K562 (cell line): ENCODE data around the gene NFIC. TPM values are rescaled to one million over a fixed set of nuclear protein-coding genes. Genes with fewer than 3 reads are reported as not detected.

Source experiments
- CBFA2T3 ChIP-seq: fragments of 450-650 bp; IDR thresholded peaks from 2 replicates; pipeline ENCODE4 v1.6.1; 2017
- CREB3L1 ChIP-seq: fragments of 450-650 bp; IDR thresholded peaks from 2 replicates; pipeline ENCODE4 v1.6.1; 2014; ENCODE audit warnings: low read depth, mild to moderate bottlenecking, moderate library complexity, borderline replicate concordance
- ETS2 ChIP-seq: IDR thresholded peaks from 2 replicates; pipeline ENCODE4 v1.6.1; 2016; ENCODE audit warnings: borderline replicate concordance, missing genetic modification characterization, mild to moderate bottlenecking, moderate library complexity, missing compliant biosample characterization; ENCODE audit not compliant: poor library complexity, severe bottlenecking
- GATAD2B ChIP-seq: fragments of 450-650 bp; IDR thresholded peaks from 2 replicates; pipeline ENCODE4 v1.6.1; 2017; ENCODE audit warnings: mild to moderate bottlenecking, borderline replicate concordance
- HDAC1 ChIP-seq, 2 experiments: fragments of 450-650 bp; IDR thresholded peaks; 2 replicates each; pipeline ENCODE4 v1.6.1; 2016 to 2017; ENCODE audit warnings: inconsistent platforms in 1 of 2, mild to moderate bottlenecking in 1 of 2, moderate library complexity in 1 of 2
- KAT8 ChIP-seq: fragments of 450-650 bp; IDR thresholded peaks from 2 replicates; pipeline ENCODE4 v1.6.1; 2016; ENCODE audit warnings: low read depth, mild to moderate bottlenecking
- KDM5B ChIP-seq: fragments of 200-600 bp; sonication (generic); IDR thresholded peaks from 2 replicates; pipeline ENCODE4 v1.6.1; 2012; ENCODE audit warnings: low read depth, mild to moderate bottlenecking, moderate library complexity, low read length, control low read depth, inconsistent platforms; ENCODE audit not compliant: insufficient replicate concordance
- MEF2D ChIP-seq: conservative IDR thresholded peaks from 2 replicates; pipeline ENCODE4 v1.6.1; 2016; ENCODE audit warnings: low read depth, missing genetic modification characterization, missing compliant biosample characterization
- MNT ChIP-seq, 2 experiments: fragments of 450-650 bp; conservative IDR thresholded peaks; 2 replicates each; pipeline ENCODE4 v1.6.1; 2017; ENCODE audit warnings: mild to moderate bottlenecking in 2 of 2, moderate library complexity in 2 of 2
- TAF7 ChIP-seq: fragments of 450-650 bp; IDR thresholded peaks from 2 replicates; pipeline ENCODE4 v1.6.1; 2016; ENCODE audit warnings: missing genetic modification characterization, missing compliant biosample characterization
- ZNF699 ChIP-seq: fragments of 250-450 bp; sonication (Bioruptor Pico); IDR thresholded peaks from 2 replicates; pipeline ENCODE4 v1.8.0; 2021; ENCODE audit warnings: mild to moderate bottlenecking, moderate library complexity; ENCODE audit not compliant: insufficient replicate concordance
- polyA plus RNA-seq, 8 experiments: library from polyadenylated mRNA; depleted of rRNA in 4 of 8; stranded (reverse) in 5 of 8; unstranded in 3 of 8; fragments of >200 nt; fragmentation: Nextera tagmentation in 2 of 8; fragmentation: Illumina TruSeq in 1 of 8; extraction: Ambion mirVana in 2 of 8; extraction: Trizol in 1 of 8; gene quantifications; 2 replicates each; pipeline versions ENCODE4 v1.2.1 to v1.2.3, GENCODE V29; 2011 to 2014; ENCODE audit warnings: inconsistent platforms in 1 of 8, missing spikeins in 1 of 8
- total RNA-seq, 7 experiments: library from RNA; depleted of rRNA in 6 of 7; stranded (reverse); fragments of >200 nt in 6 of 7; fragmentation: Illumina TruSeq in 2 of 7; extraction: Trizol in 2 of 7; gene quantifications; 2 replicates each; pipeline versions ENCODE4 v1.2.1 to v1.2.3, GENCODE V29; 2011 to 2021; ENCODE audit warnings: low replicate concordance in 1 of 7
- TF ChIP-seq, protein P1 (sequence below): sonication (generic); formaldehyde crosslinking; IDR thresholded peaks from 2 replicates; pipeline ENCODE4 v1.8.1; 2023; ENCODE audit warnings: mild to moderate bottlenecking, missing genetic modification reagents, moderate library complexity

The NFIC gene
- total and polyA plus RNA-seq, 9 of the 15 experiments (the other 6 are each of a cell fraction or from before 2014, with no cell fraction given), result 0.71 to 62.1 (median 6.9) TPM

DNA sequence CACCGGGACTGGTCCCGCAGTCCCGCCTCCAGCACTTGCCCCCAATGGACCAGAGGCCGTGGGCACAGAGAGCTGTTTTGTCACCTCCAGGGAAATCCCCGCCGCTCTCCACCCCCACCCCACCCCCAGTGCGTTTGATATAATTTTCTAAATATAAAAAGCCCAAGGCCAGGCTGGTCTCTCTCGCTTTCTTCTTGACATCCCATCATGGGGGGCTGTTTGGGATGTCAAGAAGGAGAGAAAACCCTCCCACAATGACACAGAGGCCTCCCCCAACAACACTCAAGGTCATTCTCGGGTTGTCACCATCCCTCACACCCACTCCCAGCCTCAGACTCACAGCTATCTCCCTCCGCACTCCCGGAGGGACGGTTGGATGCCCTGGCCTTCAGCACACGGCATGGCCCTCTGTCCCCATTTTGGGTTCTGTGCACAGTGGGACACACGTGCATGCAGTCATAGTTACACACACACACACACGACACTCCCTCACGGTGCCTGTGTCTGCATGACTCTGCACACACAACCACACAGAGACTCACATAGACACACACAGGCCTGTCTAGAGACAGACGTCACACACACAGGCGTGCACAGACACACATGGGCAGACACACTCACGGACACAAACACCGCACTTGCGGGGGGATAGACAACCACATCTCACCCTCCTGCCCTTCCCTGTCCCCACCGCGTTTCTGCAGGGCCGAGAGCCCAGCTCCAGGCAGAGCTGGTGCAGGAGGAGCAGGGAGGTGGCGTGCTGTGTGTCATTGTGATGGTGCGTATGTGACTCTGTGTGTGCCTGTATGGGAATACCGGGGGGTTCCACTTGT, 4.8 kb upstream of the NFIC start (continued):
- peak; percentile 12 for TF ChIP-seq KDM5B
- no peak for TF ChIP-seq GATAD2B
- TF ChIP-seq, protein P1, sequence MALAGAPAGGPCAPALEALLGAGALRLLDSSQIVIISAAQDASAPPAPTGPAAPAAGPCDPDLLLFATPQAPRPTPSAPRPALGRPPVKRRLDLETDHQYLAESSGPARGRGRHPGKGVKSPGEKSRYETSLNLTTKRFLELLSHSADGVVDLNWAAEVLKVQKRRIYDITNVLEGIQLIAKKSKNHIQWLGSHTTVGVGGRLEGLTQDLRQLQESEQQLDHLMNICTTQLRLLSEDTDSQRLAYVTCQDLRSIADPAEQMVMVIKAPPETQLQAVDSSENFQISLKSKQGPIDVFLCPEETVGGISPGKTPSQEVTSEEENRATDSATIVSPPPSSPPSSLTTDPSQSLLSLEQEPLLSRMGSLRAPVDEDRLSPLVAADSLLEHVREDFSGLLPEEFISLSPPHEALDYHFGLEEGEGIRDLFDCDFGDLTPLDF, result no peak
- no peak for TF ChIP-seq TAF7 (tag)
- no peak for TF ChIP-seq ZNF699 (CRISPR knock-in tag)
- 0 out of 2 replicates have a peak, but pooled peaks have one; percentile 31 for TF ChIP-seq CBFA2T3
- peak in 1 of 2 experiments; percentile 69; a peak in 1 of 4 replicates for TF ChIP-seq HDAC1 (IDR thresholded peaks at IDR 0.05)
- TF ChIP-seq CREB3L1, result no peak
- no peak for TF ChIP-seq KAT8
- peak; percentile 54 to 73; a peak in 3 of 4 replicates for TF ChIP-seq MNT (conservative IDR thresholded peaks at IDR 0.05)
- no peak for TF ChIP-seq ETS2 (tag)
- TF ChIP-seq MEF2D (tag), result no peak
